Left lung (tissue), 10 donors: ENCODE data around the gene TMEM63A. TPM values are rescaled to one million over a fixed set of nuclear protein-coding genes. Genes with fewer than 3 reads are reported as not detected.
"Not testable (repeated sequence)": the region's sequence is repeated elsewhere in the genome, so short reads cannot be mapped to it uniquely, and the experiment has no call there.

Experiments
- ATAC-seq: fragments of 200-7000 bp; cut with Tn5 transposase; one replicate; pipeline ENCODE4 v1.9.1; 2020; ENCODE audit warnings: moderate library complexity
- DNase-seq, 4 donors: peaks; one replicate each; pipeline ENCODE4 v3.0.0-alpha.2; 2013 to 2020
- H3K27ac ChIP-seq, 2 donors: fragments of 200-600 bp; sonication (generic) in 1 of 2; one replicate each; pipeline versions ENCODE4 v1.5.0 to v1.8.0; 2020 to 2021
- H3K27me3 ChIP-seq, 2 donors: fragments of 200-600 bp; sonication (generic) in 1 of 2; one replicate each; pipeline versions ENCODE4 v1.5.0 to v1.8.0; 2020 to 2021
- H3K36me3 ChIP-seq, 2 donors: fragments of 200-600 bp; sonication (generic) in 1 of 2; one replicate each; pipeline versions ENCODE4 v1.5.0 to v1.8.0; 2020 to 2021
- H3K4me1 ChIP-seq, 2 donors: fragments of 200-600 bp; one replicate each; pipeline ENCODE4 v1.8.0; 2021
- H3K4me3 ChIP-seq, 2 donors: fragments of 200-600 bp; sonication (generic) in 1 of 2; one replicate each; pipeline versions ENCODE4 v1.5.0 to v1.8.0; 2020 to 2021; ENCODE audit warnings: mild to moderate bottlenecking in 1 of 2
- H3K9me3 ChIP-seq, 2 donors: fragments of 200-600 bp; sonication (generic) in 1 of 2; one replicate each; pipeline versions ENCODE4 v1.5.0 to v1.8.0; 2020 to 2021
- CTCF ChIP-seq, 2 donors: fragments of 200-600 bp; sonication (generic) in 1 of 2; IDR thresholded peaks; one replicate each; pipeline versions ENCODE4 v1.5.0 to v1.8.0; 2021; ENCODE audit warnings: antibody characterized with exemption in 2 of 2
- intact Hi-C, 2 donors: fragments of 100-400 bp; cut with DNase I; formaldehyde crosslinking; loops; one replicate each; pipeline versions ENCODE4 v1.11.2 to v1.14.2; 2022
- polyA plus RNA-seq, 6 donors: library from polyadenylated mRNA; unstranded; fragments of 120-200 nt; gene quantifications; one replicate each; pipeline ENCODE4 v1.2.1, GENCODE V29; 2013; ENCODE audit not compliant: insufficient read length in 6 of 6
- total RNA-seq, 2 donors: library from RNA; stranded (reverse); fragmentation: NEBNext Ultra II Directional; extraction: Animal tissue kit (Norgen Biotek cat#: 25700); gene quantifications; one replicate each; pipeline ENCODE4 v1.2.1, GENCODE V29; 2021
- donor health status: DM: no; HTN: yes; CAD: no.
- donor health status: DM: no; HTN: no; CAD: no.

The TMEM63A gene
- total and polyA plus RNA-seq, 8 donors: 77.4 to 167 (median 123) TPM

- TF ChIP-seq CTCF (IDR thresholded peaks at IDR 0.05): no peak
Observed at GRCh38 chr1:225815526-225816178, 66.5 kb downstream of the TMEM63A start.

GRCh38 chr1:225815090-225815489 lies 67.1 kb downstream of the TMEM63A start:
- intact Hi-C loops, H3K36me3 ChIP-seq: not testable (repeated sequence)

More at GRCh38 chr1:225815526-225816178, 66.5 kb downstream of the TMEM63A start:
- H3K9me3 ChIP-seq: no peaks in the 10 kb centered on the region
- ATAC-seq: no peak
- H3K36me3 ChIP-seq: no peaks in the 10 kb centered on the region
- intact Hi-C loops: no loop called here
- H3K27me3 ChIP-seq: no peaks in the 10 kb centered on the region
- DNase-seq: no peak
- H3K4me1 ChIP-seq: peaks cover 72 to 74% of the 10 kb centered on the region in 2 donors
- H3K27ac ChIP-seq: peak overlapping the region; percentile 83 to 92
- no peak overlapping the region for H3K4me3 ChIP-seq

GRCh38 chr1:225814381-225814780 lies 67.8 kb downstream of the TMEM63A start:
- Histone ChIP-seq H3K36me3 (no peaks in the 10 kb centered on the region), H3K4me1 (peaks cover 77 to 81% of the 10 kb centered on the region in 2 donors), H3K27me3 (no peaks in the 10 kb centered on the region), H3K27ac (peak overlapping the region; percentile 81 to 89), H3K9me3 (no peaks in the 10 kb centered on the region), H3K4me3 (no peak overlapping the region)
- intact Hi-C loops: no loop called here
- ATAC-seq: no peak
- DNase-seq: no peak
- TF ChIP-seq CTCF (IDR thresholded peaks at IDR 0.05): no peak

More at GRCh38 chr1:225815090-225815489, 67.1 kb downstream of the TMEM63A start:
- not testable (repeated sequence) for H3K4me3 ChIP-seq, ATAC-seq, H3K27me3 ChIP-seq, DNase-seq, H3K9me3 ChIP-seq
- Histone ChIP-seq H3K27ac (peak overlapping the region; percentile 83 to 89), H3K4me1 (peaks cover 74 to 76% of the 10 kb centered on the region in 2 donors)

GRCh38 chr1:225813214-225813964 lies 68.8 kb downstream of the TMEM63A start:
- peak overlapping the region; percentile 81 to 89 for H3K27ac ChIP-seq
- intact Hi-C loops: no loop called here
- DNase-seq (peak in 3 of 4 donors; percentile 64 to 80 (median 74)), ATAC-seq (peak; percentile 53)
- H3K27me3 ChIP-seq: no peaks in the 10 kb centered on the region
- TF ChIP-seq CTCF (IDR thresholded peaks at IDR 0.05): no peak
- peak overlapping the region in 1 of 2 donors; percentile 6 for H3K4me3 ChIP-seq
- H3K9me3 ChIP-seq: no peaks in the 10 kb centered on the region
- H3K4me1 ChIP-seq: peaks cover 76 to 82% of the 10 kb centered on the region in 2 donors
- no peaks in the 10 kb centered on the region for H3K36me3 ChIP-seq

- intact Hi-C loops: no loop called here
- ATAC-seq: no peak
- Histone ChIP-seq H3K27me3 (no peaks in the 10 kb centered on the region), H3K4me3 (peak overlapping the region in 1 of 2 donors; percentile 57), H3K27ac (peak overlapping the region; percentile 81 to 89), H3K4me1 (peaks cover 68 to 76% of the 10 kb centered on the region in 2 donors), H3K36me3 (no peaks in the 10 kb centered on the region), H3K9me3 (no peaks in the 10 kb centered on the region)
- no peak for TF ChIP-seq CTCF (IDR thresholded peaks at IDR 0.05)
- DNase-seq: no peak
Observed at GRCh38 chr1:225812488-225813213, 69.5 kb downstream of the TMEM63A start.
